ENCODE data around the gene HYI.

The HYI gene

GRCh38 chr1:43452789-43453441 is 816 bp downstream of the HYI start:
- DNase-seq (ENCODE audit: low read depth) = peak; percentile 83
- TF ChIP-seq CTCF (conservative IDR thresholded peaks at IDR 0.05; ENCODE audit: low read length) = no peak
- H3K4me3 ChIP-seq (ENCODE audit: low read length) = peak overlapping the region; percentile 59

- TF ChIP-seq CTCF (conservative IDR thresholded peaks at IDR 0.05; ENCODE audit: low read length) = no peak
- no peak overlapping the region for H3K4me3 ChIP-seq (ENCODE audit: low read length)
- DNase-seq (ENCODE audit: low read depth) = no peak
These were observed 1.8 kb downstream of the HYI start for GRCh38 chr1:43451701-43452532.

- no peak for DNase-seq (ENCODE audit: low read depth)
- no peak for TF ChIP-seq CTCF (conservative IDR thresholded peaks at IDR 0.05; ENCODE audit: low read length)
- no peak overlapping the region for H3K4me3 ChIP-seq (ENCODE audit: low read length)
These were observed 2.6 kb downstream of the HYI start for GRCh38 chr1:43451157-43451591.

GRCh38 chr1:43450251-43450941 is 3.3 kb downstream of the HYI start:
- no peak for TF ChIP-seq CTCF (conservative IDR thresholded peaks at IDR 0.05; ENCODE audit: low read length)
- DNase-seq (ENCODE audit: low read depth) = no peak
- no peak overlapping the region for H3K4me3 ChIP-seq (ENCODE audit: low read length)

GRCh38 chr1:43449708-43450069 is 4.0 kb downstream of the HYI start:
- no peak overlapping the region for H3K4me3 ChIP-seq (ENCODE audit: low read length)
- no peak for TF ChIP-seq CTCF (conservative IDR thresholded peaks at IDR 0.05; ENCODE audit: low read length)
- DNase-seq (ENCODE audit: low read depth) = no peak

GRCh38 chr1:43448955-43449707 is 4.6 kb downstream of the HYI start:
- no peak for TF ChIP-seq CTCF (conservative IDR thresholded peaks at IDR 0.05; ENCODE audit: low read length)
- DNase-seq (ENCODE audit: low read depth) = no peak
- H3K4me3 ChIP-seq (ENCODE audit: low read length) = no peak overlapping the region

Measured in AG10803 (cell line).